HepG2 (cell line): Measurements from ENCODE around the gene DRD1. TPM values are rescaled to one million over a fixed set of nuclear protein-coding genes. Genes with fewer than 3 reads are reported as not detected.
A peak's percentile ranks its signal among the peaks of the same experiment; 100 is the strongest.

Experiments
- ATAC-seq: fragments of 200-7000 bp; cut with Tn5 transposase; 3 replicates; pipeline ENCODE4 v1.9.1; 2020; ENCODE audit warnings: mild to moderate bottlenecking, moderate library complexity
- BruUV-seq: library from RNA; stranded (reverse); fragments of 400-500 nt; replicated peaks from 2 replicates; lab custom pipeline; 2021; lab: Mats Ljungman, UMichigan
- CTCF ChIA-PET: fragments of 300-600 bp; formaldehyde crosslinking; extraction: SDS; loops from one replicate; lab custom pipeline; 2021; ENCODE audit warnings: low total read pairs, inconsistent platforms, low intra/inter-chr PET ratio; lab: Yijun Ruan, JAX
- POLR2A ChIA-PET: fragments of 350-600 bp; sonication (Branson Sonifier 250); formaldehyde crosslinking; loops from one replicate; lab custom pipeline; 2020; ENCODE audit warnings: antibody characterized with exemption, inconsistent platforms; lab: Yijun Ruan, JAX
- DNase-seq: peaks from one replicate; pipeline ENCODE4 v3.0.0-alpha.2; 2015; ENCODE audit warnings: low spot score
- FAIRE-seq: peaks from 3 replicates; lab custom pipeline; 2011; peaks lifted over from hg19 to GRCh38; lab: Jason Lieb, UNC
- H2AFZ ChIP-seq: one replicate; pipeline ENCODE4 v1.6.1; 2011; ENCODE audit warnings: low read length, inconsistent platforms
- H3K27ac ChIP-seq: fragments of 300-600 bp; 3 replicates; pipeline ENCODE4 v1.8.0; 2011; ENCODE audit warnings: mixed run types, mild to moderate bottlenecking, mixed read lengths, low read length, inconsistent platforms; ENCODE audit not compliant: insufficient read depth; ENCODE audit errors: extremely low read length
- H3K27me3 ChIP-seq, 2 experiments: fragments of 200-600 bp in 1 of 2; 2 replicates in 1 of 2; 3 replicates in 1 of 2; pipeline versions ENCODE4 v1.6.0 to v1.8.0; 2011; ENCODE audit warnings: low read length in 2 of 2, mild to moderate bottlenecking in 2 of 2, moderate library complexity in 2 of 2, inconsistent platforms in 1 of 2; ENCODE audit not compliant: insufficient read depth in 2 of 2, control insufficient read depth in 1 of 2
- H3K36me3 ChIP-seq, 2 experiments: fragments of 200-600 bp in 1 of 2; replicated peaks in 1 of 2; 2 replicates in 1 of 2; 3 replicates in 1 of 2; pipeline versions ENCODE4 v1.5.1 to v1.8.0; 2011; ENCODE audit warnings: low read length in 2 of 2, inconsistent platforms in 1 of 2; ENCODE audit not compliant: insufficient read depth in 2 of 2, control insufficient read depth in 1 of 2
- H3K4me1 ChIP-seq: 2 replicates; pipeline ENCODE4 v1.5.1; 2012; ENCODE audit warnings: low read length, inconsistent platforms; ENCODE audit not compliant: insufficient read depth
- H3K4me2 ChIP-seq: 2 replicates; pipeline ENCODE4 v1.6.0; 2011; ENCODE audit warnings: low read depth, low read length, inconsistent platforms
- H3K4me3 ChIP-seq, 3 experiments: fragments of 200-600 bp in 1 of 3; sonication (generic), shearing (Covaris generic) in 1 of 3; replicated peaks in 1 of 3; 2 replicates each; pipeline ENCODE4 v1.5.1; 2011 to 2016; ENCODE audit warnings: low read length in 3 of 3, inconsistent platforms in 2 of 3, low read depth in 2 of 3, mild to moderate bottlenecking in 2 of 3, control low read depth in 1 of 3, mixed read lengths in 1 of 3; ENCODE audit not compliant: insufficient read depth in 1 of 3
- H3K79me2 ChIP-seq: one replicate; pipeline ENCODE4 v1.6.1; 2011; ENCODE audit warnings: low read length, inconsistent platforms; ENCODE audit not compliant: insufficient read depth
- H3K9ac ChIP-seq: 2 replicates; pipeline ENCODE4 v1.6.0; 2011; ENCODE audit warnings: mild to moderate bottlenecking, low read depth, low read length, inconsistent platforms; ENCODE audit not compliant: insufficient read depth
- H3K9me3 ChIP-seq: 2 replicates; pipeline ENCODE4 v1.5.1; 2012; ENCODE audit warnings: mild to moderate bottlenecking, low read length
- H4K20me1 ChIP-seq: 2 replicates; pipeline ENCODE4 v1.6.0; 2011; ENCODE audit warnings: inconsistent platforms, mild to moderate bottlenecking, low read length, moderate library complexity; ENCODE audit not compliant: insufficient read depth
- GATAD2A ChIP-seq: IDR thresholded peaks from 2 replicates; pipeline ENCODE4 v1.6.1; 2016
- KLF9 ChIP-seq: IDR thresholded peaks from 2 replicates; pipeline ENCODE4 v1.6.1; 2016; ENCODE audit warnings: low read depth
- REXO4 ChIP-seq: sonication (generic); formaldehyde crosslinking; IDR thresholded peaks from 2 replicates; pipeline ENCODE4 v1.8.0; 2022; ENCODE audit warnings: missing genetic modification reagents, mild to moderate bottlenecking, borderline replicate concordance
- RXRA ChIP-seq: sonication (generic); formaldehyde crosslinking; IDR thresholded peaks from 2 replicates; pipeline ENCODE4 v1.5.1; 2020; ENCODE audit warnings: missing genetic modification reagents
- SMAD3 ChIP-seq: sonication (generic); formaldehyde crosslinking; IDR thresholded peaks from 2 replicates; pipeline ENCODE4 v1.4.0; 2020; ENCODE audit warnings: missing genetic modification reagents
- ZBTB10 ChIP-seq: sonication (generic); formaldehyde crosslinking; IDR thresholded peaks from 2 replicates; pipeline ENCODE4 v1.4.0; 2020; ENCODE audit warnings: missing genetic modification reagents, borderline replicate concordance
- ZNF232 ChIP-seq: sonication (generic); formaldehyde crosslinking; IDR thresholded peaks from 2 replicates; pipeline ENCODE4 v1.4.0; 2020; ENCODE audit warnings: missing genetic modification reagents, borderline replicate concordance
- ZNF691 ChIP-seq: sonication (generic); formaldehyde crosslinking; IDR thresholded peaks from 2 replicates; pipeline ENCODE4 v1.4.0; 2020; ENCODE audit warnings: missing genetic modification reagents, low read depth, mild to moderate bottlenecking, borderline replicate concordance
- ZNF75D ChIP-seq: sonication (generic); formaldehyde crosslinking; IDR thresholded peaks from 2 replicates; pipeline ENCODE4 v1.8.1; 2023; ENCODE audit warnings: missing genetic modification reagents, mild to moderate bottlenecking, borderline replicate concordance
- in situ Hi-C: cut with HindIII; loops from 2 replicates; pipeline ENCODE4 v1.10.0; 2017; ENCODE audit warnings: low pct_unique_long_range_greater_than_20kb; ENCODE audit not compliant: extremely low pct_ligation_motif_present
- intact Hi-C: fragments of 100-400 bp; cut with micrococcal nuclease; formaldehyde crosslinking; loops from one replicate; pipeline ENCODE4 v1.10.0; 2022; ENCODE audit not compliant: unreplicated experiment
- polyA plus RNA-seq, 8 experiments: library from polyadenylated mRNA; depleted of rRNA in 3 of 8; stranded (reverse) in 7 of 8; unstranded in 1 of 8; fragments of >200 nt; fragmentation: Illumina TruSeq in 4 of 8; extraction: Trizol in 4 of 8; gene quantifications; 2 replicates each; pipeline versions ENCODE4 v1.2.1 to v1.2.3, GENCODE V29; 2011 to 2016; ENCODE audit warnings: low read depth in 4 of 8, missing spikeins in 1 of 8, mixed read lengths in 1 of 8; ENCODE audit not compliant: insufficient read depth in 1 of 8
- total RNA-seq, 5 experiments: library from RNA; depleted of rRNA; stranded (reverse); fragments of >200 nt; fragmentation: Illumina TruSeq; extraction: Trizol; gene quantifications; 2 replicates each; pipeline ENCODE4 v1.2.3, GENCODE V29; 2016; ENCODE audit warnings: low read depth in 1 of 5
- TF ChIP-seq, protein P1 (sequence below): sonication (generic); formaldehyde crosslinking; conservative IDR thresholded peaks from 2 replicates; pipeline ENCODE4 v1.4.0; 2020; ENCODE audit warnings: mild to moderate bottlenecking, missing genetic modification reagents, moderate library complexity

DRD1 gene
- total and polyA plus RNA-seq, 2 of the 13 experiments (the other 11 are each of a cell fraction or from before 2014, with no cell fraction given): not detected

DNA sequence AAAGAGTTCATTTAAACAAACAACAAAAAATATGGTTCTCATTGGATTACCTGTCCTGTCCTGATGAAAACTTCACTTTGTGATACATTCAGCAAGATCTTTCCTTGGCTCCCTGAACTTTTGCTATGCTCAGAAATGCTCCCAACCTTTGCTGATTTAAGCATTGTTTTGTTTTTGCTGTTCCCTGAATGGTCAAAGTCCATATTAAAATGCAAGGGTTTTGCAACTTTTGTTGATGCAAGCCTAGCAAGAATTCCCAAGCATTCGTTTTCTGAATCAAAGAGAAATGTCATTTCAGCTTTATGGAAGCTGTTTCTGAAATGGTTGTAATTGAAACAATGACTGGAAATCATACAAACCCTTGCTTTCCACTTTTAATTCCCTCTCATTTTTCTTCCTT lies 31.3 kb upstream of the DRD1 start (continued):
- TF ChIP-seq, protein P1, sequence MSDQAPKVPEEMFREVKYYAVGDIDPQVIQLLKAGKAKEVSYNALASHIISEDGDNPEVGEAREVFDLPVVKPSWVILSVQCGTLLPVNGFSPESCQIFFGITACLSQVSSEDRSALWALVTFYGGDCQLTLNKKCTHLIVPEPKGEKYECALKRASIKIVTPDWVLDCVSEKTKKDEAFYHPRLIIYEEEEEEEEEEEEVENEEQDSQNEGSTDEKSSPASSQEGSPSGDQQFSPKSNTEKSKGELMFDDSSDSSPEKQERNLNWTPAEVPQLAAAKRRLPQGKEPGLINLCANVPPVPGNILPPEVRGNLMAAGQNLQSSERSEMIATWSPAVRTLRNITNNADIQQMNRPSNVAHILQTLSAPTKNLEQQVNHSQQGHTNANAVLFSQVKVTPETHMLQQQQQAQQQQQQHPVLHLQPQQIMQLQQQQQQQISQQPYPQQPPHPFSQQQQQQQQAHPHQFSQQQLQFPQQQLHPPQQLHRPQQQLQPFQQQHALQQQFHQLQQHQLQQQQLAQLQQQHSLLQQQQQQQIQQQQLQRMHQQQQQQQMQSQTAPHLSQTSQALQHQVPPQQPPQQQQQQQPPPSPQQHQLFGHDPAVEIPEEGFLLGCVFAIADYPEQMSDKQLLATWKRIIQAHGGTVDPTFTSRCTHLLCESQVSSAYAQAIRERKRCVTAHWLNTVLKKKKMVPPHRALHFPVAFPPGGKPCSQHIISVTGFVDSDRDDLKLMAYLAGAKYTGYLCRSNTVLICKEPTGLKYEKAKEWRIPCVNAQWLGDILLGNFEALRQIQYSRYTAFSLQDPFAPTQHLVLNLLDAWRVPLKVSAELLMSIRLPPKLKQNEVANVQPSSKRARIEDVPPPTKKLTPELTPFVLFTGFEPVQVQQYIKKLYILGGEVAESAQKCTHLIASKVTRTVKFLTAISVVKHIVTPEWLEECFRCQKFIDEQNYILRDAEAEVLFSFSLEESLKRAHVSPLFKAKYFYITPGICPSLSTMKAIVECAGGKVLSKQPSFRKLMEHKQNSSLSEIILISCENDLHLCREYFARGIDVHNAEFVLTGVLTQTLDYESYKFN: peak; percentile 55
- TF ChIP-seq GATAD2A (CRISPR knock-in tag) (peak; percentile 56), RXRA (no peak), REXO4 (CRISPR knock-in tag) (no peak), KLF9 (CRISPR knock-in tag) (no peak), ZNF232 (no peak), SMAD3 (CRISPR knock-in tag) (peak; percentile 60; the same call in 1 of the 2 replicates)

DNA sequence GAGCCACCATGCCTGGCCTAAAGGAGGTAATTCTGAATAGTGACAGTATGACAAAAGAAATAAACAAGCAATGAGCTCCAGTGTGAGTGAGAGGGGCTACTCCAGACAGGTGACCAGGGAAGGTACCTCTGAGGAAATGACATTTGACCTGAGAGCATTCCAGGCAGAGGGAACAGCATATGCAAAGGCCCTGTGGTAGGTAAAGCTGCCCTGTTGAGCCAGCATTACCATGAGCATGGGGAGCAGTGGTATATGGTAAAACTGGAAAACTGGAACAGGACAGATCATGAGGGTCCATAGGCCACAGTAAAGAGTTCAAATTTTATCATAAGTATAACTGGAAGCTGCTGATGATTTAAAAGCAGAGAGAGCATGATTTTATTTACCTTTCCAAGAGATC lies 28.4 kb upstream of the DRD1 start:
- peaks cover 3 to 31% of the 10 kb centered on the region in 2 experiments; a peak in 4 of 5 replicates for H3K27me3 ChIP-seq
- DNase-seq: no peak
- no peak overlapping the region for H2AFZ ChIP-seq
- H4K20me1 ChIP-seq: no peaks in the 10 kb centered on the region
- CTCF ChIA-PET: no interaction called here
- H3K79me2 ChIP-seq: no peaks in the 10 kb centered on the region
- no peak overlapping the region for H3K27ac ChIP-seq
- BruUV-seq: no TSS peak
- no peak overlapping the region for H3K9ac ChIP-seq
- intact Hi-C loops (no loop called here), in situ Hi-C loops (no loop called here)
- H3K4me1 ChIP-seq: peaks cover 43% of the 10 kb centered on the region
- POLR2A ChIA-PET: no interaction called here
- no peak for FAIRE-seq
- no peaks in the 10 kb centered on the region for H3K9me3 ChIP-seq
- H3K4me3 ChIP-seq: no peak overlapping the region
- no peaks in the 10 kb centered on the region for H3K36me3 ChIP-seq
- no peak overlapping the region for H3K4me2 ChIP-seq
- ATAC-seq: no peak
- no peak for TF ChIP-seq ZNF75D (CRISPR knock-in tag)
- no peak for TF ChIP-seq ZBTB10 (CRISPR knock-in tag)
- no peak for TF ChIP-seq ZNF691 (CRISPR knock-in tag)
